ENCODE measurements around the gene BRINP2.

The BRINP2 gene

GRCh38 chr1:177223359-177223758, 52.6 kb downstream of the BRINP2 start:
- DNase-seq (ENCODE audit: low spot score) = no peak

- no peak for DNase-seq (ENCODE audit: low spot score)
Measured at GRCh38 chr1:177227978-177228692, 57.4 kb downstream of the BRINP2 start.

GRCh38 chr1:177228693-177229065, 57.9 kb downstream of the BRINP2 start:
- DNase-seq (ENCODE audit: low spot score) = no peak

GRCh38 chr1:177229781-177230180, 59.0 kb downstream of the BRINP2 start:
- DNase-seq (ENCODE audit: low spot score) = no peak

- DNase-seq (ENCODE audit: low spot score) = no peak
Measured at GRCh38 chr1:177230228-177231016, 59.7 kb downstream of the BRINP2 start.

- no peak for DNase-seq (ENCODE audit: low spot score)
Measured at GRCh38 chr1:177235350-177235749, 64.6 kb downstream of the BRINP2 start.

GRCh38 chr1:177236962-177237361, 66.2 kb downstream of the BRINP2 start:
- DNase-seq (ENCODE audit: low spot score) = no peak

GRCh38 chr1:177238967-177239366, 68.2 kb downstream of the BRINP2 start:
- DNase-seq (ENCODE audit: low spot score) = no peak

GRCh38 chr1:177239792-177240191, 69.0 kb downstream of the BRINP2 start:
- no peak for DNase-seq (ENCODE audit: low spot score)

- no peak for DNase-seq (ENCODE audit: low spot score)
Measured at GRCh38 chr1:177243773-177244172, 73.0 kb downstream of the BRINP2 start.

- no peak for DNase-seq (ENCODE audit: low spot score)
Measured at GRCh38 chr1:177246710-177247580, 76.2 kb downstream of the BRINP2 start.

GRCh38 chr1:177247623-177248176, 76.9 kb downstream of the BRINP2 start:
- no peak for DNase-seq (ENCODE audit: low spot score)

GRCh38 chr1:177248258-177248657, 77.5 kb downstream of the BRINP2 start:
- no peak for DNase-seq (ENCODE audit: low spot score)

GRCh38 chr1:177249231-177249630, 78.5 kb downstream of the BRINP2 start:
- no peak for DNase-seq (ENCODE audit: low spot score)

- no peak for DNase-seq (ENCODE audit: low spot score)
Measured at GRCh38 chr1:177252877-177253276, 82.1 kb downstream of the BRINP2 start.

- no peak for DNase-seq (ENCODE audit: low spot score)
Measured at GRCh38 chr1:177255411-177255810, 84.7 kb downstream of the BRINP2 start.

- no peak for DNase-seq (ENCODE audit: low spot score)
Measured at GRCh38 chr1:177256153-177257075, 85.7 kb downstream of the BRINP2 start.

GRCh38 chr1:177257128-177257527, 86.4 kb downstream of the BRINP2 start:
- DNase-seq (ENCODE audit: low spot score) = no peak

GRCh38 chr1:177257576-177257975, 86.8 kb downstream of the BRINP2 start:
- DNase-seq (ENCODE audit: low spot score) = no peak

- no peak for DNase-seq (ENCODE audit: low spot score)
Measured at GRCh38 chr1:177270863-177271262, 100.1 kb downstream of the BRINP2 start.

- DNase-seq (ENCODE audit: low spot score) = no peak
Measured at GRCh38 chr1:177273141-177273540, 102.4 kb downstream of the BRINP2 start.
